ENCODE data around the gene UEVLD.

Gene UEVLD

DNA sequence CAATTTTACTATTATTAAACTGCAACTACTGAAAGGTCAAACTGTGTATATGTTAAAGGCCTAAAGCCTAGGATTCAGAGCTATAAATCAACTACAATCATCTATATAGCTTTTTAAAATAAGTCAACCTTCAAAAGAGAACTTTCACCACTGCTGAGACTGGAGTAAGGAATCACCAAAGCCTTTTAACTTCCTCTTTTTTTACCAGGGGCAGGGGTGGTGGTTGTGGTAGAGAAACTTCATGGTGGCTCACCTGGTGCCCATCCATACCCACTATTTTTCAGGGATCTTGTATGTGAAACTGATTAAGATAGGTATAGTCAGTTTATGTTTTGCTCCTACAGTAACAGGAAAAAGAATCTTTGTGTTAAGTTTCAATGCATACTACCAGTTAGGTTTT, 93.3 kb downstream of the UEVLD start:
- Histone ChIP-seq H4K20me1 (ENCODE audit: insufficient read depth, low read length) (no peaks in the 10 kb centered on the region; the same call in 1 of the 2 replicates), H3K27me3 (replicated peaks; ENCODE audit: insufficient read depth, low read length) (no peaks in the 10 kb centered on the region), H3K4me1 (ENCODE audit: low read length) (peaks cover 8% of the 10 kb centered on the region), H3K79me2 (ENCODE audit: low read length) (no peaks in the 10 kb centered on the region), H3F3A (ENCODE audit: insufficient read depth, low read length) (no peaks in the 10 kb centered on the region), H3K27ac (ENCODE audit: low read length) (no peak overlapping the region), H3K9me2 (replicated peaks; ENCODE audit: insufficient read depth, low read length) (no peaks in the 10 kb centered on the region), H3K4me2 (ENCODE audit: low read depth, low read length) (no peak overlapping the region), H2AFZ (ENCODE audit: low read length) (no peak overlapping the region), H3K36me3 (replicated peaks; ENCODE audit: insufficient read depth, low read length) (peaks cover 4% of the 10 kb centered on the region; the same call in 1 of the 2 replicates), H3K4me3 (ENCODE audit: low read length) (no peak overlapping the region), H3K9me3 (replicated peaks; ENCODE audit: insufficient read depth, low read length) (no peaks in the 10 kb centered on the region), H3K9ac (ENCODE audit: low read length) (no peak overlapping the region)
- TF ChIP-seq, protein P1, sequence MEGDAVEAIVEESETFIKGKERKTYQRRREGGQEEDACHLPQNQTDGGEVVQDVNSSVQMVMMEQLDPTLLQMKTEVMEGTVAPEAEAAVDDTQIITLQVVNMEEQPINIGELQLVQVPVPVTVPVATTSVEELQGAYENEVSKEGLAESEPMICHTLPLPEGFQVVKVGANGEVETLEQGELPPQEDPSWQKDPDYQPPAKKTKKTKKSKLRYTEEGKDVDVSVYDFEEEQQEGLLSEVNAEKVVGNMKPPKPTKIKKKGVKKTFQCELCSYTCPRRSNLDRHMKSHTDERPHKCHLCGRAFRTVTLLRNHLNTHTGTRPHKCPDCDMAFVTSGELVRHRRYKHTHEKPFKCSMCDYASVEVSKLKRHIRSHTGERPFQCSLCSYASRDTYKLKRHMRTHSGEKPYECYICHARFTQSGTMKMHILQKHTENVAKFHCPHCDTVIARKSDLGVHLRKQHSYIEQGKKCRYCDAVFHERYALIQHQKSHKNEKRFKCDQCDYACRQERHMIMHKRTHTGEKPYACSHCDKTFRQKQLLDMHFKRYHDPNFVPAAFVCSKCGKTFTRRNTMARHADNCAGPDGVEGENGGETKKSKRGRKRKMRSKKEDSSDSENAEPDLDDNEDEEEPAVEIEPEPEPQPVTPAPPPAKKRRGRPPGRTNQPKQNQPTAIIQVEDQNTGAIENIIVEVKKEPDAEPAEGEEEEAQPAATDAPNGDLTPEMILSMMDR (IDR thresholded peaks at IDR 0.05; ENCODE audit: low read length) = no peak
- TF ChIP-seq EZH2 (optimal IDR thresholded peaks at IDR 0.05; ENCODE audit: low read depth, low read length) (no peak), EZH2phosphoT487 (IDR thresholded peaks at IDR 0.05; ENCODE audit: low read length) (no peak)
- DNase-seq = no peak

DNA sequence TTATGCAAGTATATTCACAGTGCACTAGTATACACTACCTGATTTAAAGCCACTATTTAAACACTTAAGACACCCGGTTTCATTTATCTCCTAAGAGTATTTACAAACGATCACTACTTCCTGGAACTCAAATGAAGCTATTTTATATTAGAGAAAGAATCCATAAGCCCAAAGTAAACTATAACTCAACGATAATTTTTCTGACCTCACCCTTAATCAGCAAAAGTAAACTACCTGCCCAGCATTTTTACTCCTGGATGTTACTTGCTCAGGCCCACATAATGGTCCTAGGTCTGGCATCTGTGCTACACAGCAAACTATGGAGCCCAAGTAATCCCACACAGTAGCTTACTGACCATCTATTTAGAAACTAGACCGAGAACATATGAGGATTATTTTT, 95.2 kb downstream of the UEVLD start:
- Histone ChIP-seq H3K4me3 (ENCODE audit: low read length) (no peak overlapping the region), H3F3A (ENCODE audit: insufficient read depth, low read length) (no peaks in the 10 kb centered on the region), H4K20me1 (ENCODE audit: insufficient read depth, low read length) (no peaks in the 10 kb centered on the region; the same call in 1 of the 2 replicates), H3K9me3 (replicated peaks; ENCODE audit: insufficient read depth, low read length) (no peaks in the 10 kb centered on the region), H3K9me2 (replicated peaks; ENCODE audit: insufficient read depth, low read length) (no peaks in the 10 kb centered on the region), H3K79me2 (ENCODE audit: low read length) (no peaks in the 10 kb centered on the region), H3K4me2 (ENCODE audit: low read depth, low read length) (no peak overlapping the region), H2AFZ (ENCODE audit: low read length) (no peak overlapping the region), H3K4me1 (ENCODE audit: low read length) (peaks cover 12% of the 10 kb centered on the region), H3K36me3 (replicated peaks; ENCODE audit: insufficient read depth, low read length) (peaks cover 4% of the 10 kb centered on the region; the same call in 1 of the 2 replicates), H3K27ac (ENCODE audit: low read length) (no peak overlapping the region), H3K27me3 (replicated peaks; ENCODE audit: insufficient read depth, low read length) (no peaks in the 10 kb centered on the region), H3K9ac (ENCODE audit: low read length) (no peak overlapping the region)
- DNase-seq = no peak
- TF ChIP-seq, protein P1 (IDR thresholded peaks at IDR 0.05; ENCODE audit: low read length) = no peak
- no peak for TF ChIP-seq EZH2phosphoT487 (IDR thresholded peaks at IDR 0.05; ENCODE audit: low read length)
- TF ChIP-seq EZH2 (optimal IDR thresholded peaks at IDR 0.05; ENCODE audit: low read depth, low read length) = no peak

DNA sequence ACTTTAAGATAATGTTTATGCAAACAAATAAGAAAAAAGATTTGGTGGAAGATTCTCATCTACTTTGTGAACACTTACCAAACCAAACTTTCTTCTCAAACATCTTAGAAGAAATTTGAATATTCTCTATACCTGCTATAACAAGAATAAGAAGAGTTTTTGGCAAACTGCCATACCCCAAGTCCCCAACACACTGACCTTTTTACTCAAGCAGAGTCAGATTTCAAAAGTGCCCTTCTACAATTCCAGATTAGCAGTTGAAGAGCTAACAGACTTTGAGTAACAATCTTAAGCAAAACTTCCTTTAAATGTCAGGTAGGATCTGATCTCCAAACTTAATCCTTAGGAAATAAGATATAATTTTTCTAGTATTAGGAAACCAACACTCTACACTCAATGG, 95.6 kb downstream of the UEVLD start:
- Histone ChIP-seq H3K4me1 (ENCODE audit: low read length) (peaks cover 16% of the 10 kb centered on the region), H3K27me3 (replicated peaks; ENCODE audit: insufficient read depth, low read length) (no peaks in the 10 kb centered on the region), H3K36me3 (replicated peaks; ENCODE audit: insufficient read depth, low read length) (peaks cover 4% of the 10 kb centered on the region; the same call in 1 of the 2 replicates), H3K9ac (ENCODE audit: low read length) (no peak overlapping the region), H3K27ac (ENCODE audit: low read length) (no peak overlapping the region), H3K4me3 (ENCODE audit: low read length) (no peak overlapping the region), H3K4me2 (ENCODE audit: low read depth, low read length) (no peak overlapping the region), H3K9me3 (replicated peaks; ENCODE audit: insufficient read depth, low read length) (no peaks in the 10 kb centered on the region), H3K9me2 (replicated peaks; ENCODE audit: insufficient read depth, low read length) (no peaks in the 10 kb centered on the region), H2AFZ (ENCODE audit: low read length) (no peak overlapping the region), H3F3A (ENCODE audit: insufficient read depth, low read length) (no peaks in the 10 kb centered on the region), H4K20me1 (ENCODE audit: insufficient read depth, low read length) (no peaks in the 10 kb centered on the region; the same call in 1 of the 2 replicates), H3K79me2 (ENCODE audit: low read length) (no peaks in the 10 kb centered on the region)
- TF ChIP-seq EZH2phosphoT487 (IDR thresholded peaks at IDR 0.05; ENCODE audit: low read length) = no peak
- no peak for TF ChIP-seq EZH2 (optimal IDR thresholded peaks at IDR 0.05; ENCODE audit: low read depth, low read length)
- TF ChIP-seq, protein P1 (IDR thresholded peaks at IDR 0.05; ENCODE audit: low read length) = no peak
- DNase-seq = no peak
